GM12878 (cell line): Measurements from ENCODE around the gene ARHGAP26. TPM values are rescaled to one million over a fixed set of nuclear protein-coding genes. Genes with fewer than 3 reads are reported as not detected.

Source experiments
- BRCA1 ChIP-seq: IDR thresholded peaks from 2 replicates; pipeline ENCODE4 v1.6.1; 2011; ENCODE audit warnings: low read depth, low read length, improper control_type of control experiment
- CEBPB ChIP-seq, 2 experiments: fragments of 150-350 bp in 1 of 2; IDR thresholded peaks; 2 replicates each; pipeline ENCODE4 v1.6.1; 2012 to 2014; ENCODE audit warnings: low read depth in 2 of 2, low read length in 2 of 2, borderline replicate concordance in 1 of 2, inconsistent platforms in 1 of 2
- FOXK2 ChIP-seq: fragments of 450-650 bp; IDR thresholded peaks from 2 replicates; pipeline ENCODE4 v1.6.1; 2017; ENCODE audit warnings: mild to moderate bottlenecking, moderate library complexity
- IKZF1 ChIP-seq: fragments of 450-650 bp; conservative IDR thresholded peaks from 2 replicates; pipeline ENCODE4 v1.6.1; 2017; ENCODE audit warnings: antibody characterized with exemption, mild to moderate bottlenecking
- IRF4 ChIP-seq: IDR thresholded peaks from 2 replicates; pipeline ENCODE4 v1.6.1; 2011; ENCODE audit warnings: low read depth, low read length
- JUND ChIP-seq: IDR thresholded peaks from 2 replicates; pipeline ENCODE4 v1.6.1; 2012; ENCODE audit warnings: low read depth, mild to moderate bottlenecking, low read length, improper control_type of control experiment, moderate library complexity
- MXI1 ChIP-seq: fragments of 150-350 bp; IDR thresholded peaks from 2 replicates; pipeline ENCODE4 v1.6.1; 2011; ENCODE audit warnings: low read depth, mild to moderate bottlenecking, inconsistent platforms, low read length, improper control_type of control experiment
- RCOR1 ChIP-seq: conservative IDR thresholded peaks from 2 replicates; pipeline ENCODE4 v1.6.1; 2012; ENCODE audit warnings: low read depth, low read length, improper control_type of control experiment
- SIX5 ChIP-seq: IDR thresholded peaks from 2 replicates; pipeline ENCODE4 v1.6.1; 2011; ENCODE audit warnings: mild to moderate bottlenecking, low read depth, low read length, moderate library complexity; ENCODE audit not compliant: severe bottlenecking
- TCF12 ChIP-seq: IDR thresholded peaks from 2 replicates; pipeline ENCODE4 v1.6.1; 2011; ENCODE audit warnings: low read depth, mild to moderate bottlenecking, low read length
- YY1 ChIP-seq: IDR thresholded peaks from 2 replicates; pipeline ENCODE4 v1.6.1; 2011; ENCODE audit warnings: low read depth, mild to moderate bottlenecking, low read length
- polyA plus RNA-seq, 11 experiments: library from polyadenylated mRNA; depleted of rRNA in 4 of 11; unstranded in 6 of 11; stranded (reverse) in 5 of 11; fragments of >200 nt; fragmentation: Nextera tagmentation in 4 of 11; fragmentation: Illumina TruSeq in 1 of 11; extraction: Ambion mirVana in 4 of 11; extraction: Trizol in 1 of 11; gene quantifications; 1 replicate in 1 of 11; 2 replicates in 10 of 11; pipeline versions ENCODE4 v1.2.1 to v1.2.3, GENCODE V29; 2011 to 2016; ENCODE audit warnings: inconsistent platforms in 2 of 11, missing spikeins in 2 of 11, low read depth in 1 of 11
- total RNA-seq, 4 experiments: library from RNA; depleted of rRNA in 3 of 4; stranded (reverse); fragments of >200 nt in 3 of 4; fragmentation: Illumina TruSeq in 1 of 4; extraction: Trizol in 1 of 4; gene quantifications; 2 replicates each; pipeline versions ENCODE4 v1.2.1 to v1.2.3, GENCODE V29; 2013 to 2021
- TF ChIP-seq, protein P1 (sequence below): fragments of 450-650 bp; IDR thresholded peaks from 2 replicates; pipeline ENCODE4 v1.6.1; 2016; ENCODE audit warnings: mild to moderate bottlenecking, moderate library complexity, borderline replicate concordance
- TF ChIP-seq, protein P2 (sequence below): fragments of 150-350 bp; IDR thresholded peaks from 2 replicates; pipeline ENCODE4 v1.6.1; 2016; ENCODE audit warnings: low read depth, low read length

ARHGAP26 gene
- total and polyA plus RNA-seq, 10 of the 15 experiments (the other 5 are each of a cell fraction or from before 2014, with no cell fraction given): 9.4 to 41.5 (median 19.3) TPM

DNA sequence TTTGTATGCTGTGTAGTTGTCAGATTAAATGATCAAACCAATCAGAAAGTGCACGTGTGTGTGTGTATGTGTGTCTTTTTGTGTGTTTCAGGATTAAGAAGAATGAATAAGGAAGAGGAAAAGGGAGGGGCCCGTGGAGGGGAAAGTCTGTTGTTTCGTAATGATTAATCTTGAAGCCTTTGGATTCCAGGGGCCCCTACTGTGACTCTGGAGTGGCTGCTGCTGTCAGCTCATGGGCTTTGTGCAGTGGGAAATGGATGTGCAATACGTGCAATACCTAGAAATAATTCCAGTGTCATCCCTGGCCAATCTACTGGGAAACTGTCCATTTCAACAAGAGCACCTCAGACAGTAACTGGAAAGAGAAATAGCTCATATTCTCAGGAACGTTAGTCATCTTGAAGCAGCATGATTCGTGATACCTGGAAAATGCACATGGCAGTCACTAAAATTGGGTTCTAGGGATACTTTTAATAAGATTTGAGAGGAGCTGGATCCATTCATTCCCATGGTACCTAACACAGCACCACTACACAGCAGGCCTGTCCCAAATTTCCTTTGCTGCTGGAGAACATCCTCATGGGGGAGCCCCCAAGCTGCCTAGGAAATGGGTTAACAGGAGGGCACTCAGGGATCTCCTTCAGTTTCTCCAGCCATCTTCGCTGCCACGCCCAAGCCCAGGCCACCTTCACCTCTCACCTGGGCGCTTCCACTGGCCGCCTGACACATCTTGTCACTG, 447.1 kb downstream of the ARHGAP26 start (continued):
- TF ChIP-seq SIX5 (no peak), CEBPB (IDR thresholded peaks at IDR 0.05; ENCODE audit: borderline replicate concordance in 1 of 2, low read depth in 2 of 2, low read length in 2 of 2) (no peak), MXI1 (no peak), JUND (no peak), TCF12 (no peak), BRCA1 (no peak), IRF4 (peak; percentile 52; the same call in 1 of the 2 replicates), FOXK2 (no peak), RCOR1 (no peak), YY1 (0 out of 2 replicates have a peak, but pooled peaks have one; percentile 36), IKZF1 (peak; percentile 62)
- TF ChIP-seq, protein P1, sequence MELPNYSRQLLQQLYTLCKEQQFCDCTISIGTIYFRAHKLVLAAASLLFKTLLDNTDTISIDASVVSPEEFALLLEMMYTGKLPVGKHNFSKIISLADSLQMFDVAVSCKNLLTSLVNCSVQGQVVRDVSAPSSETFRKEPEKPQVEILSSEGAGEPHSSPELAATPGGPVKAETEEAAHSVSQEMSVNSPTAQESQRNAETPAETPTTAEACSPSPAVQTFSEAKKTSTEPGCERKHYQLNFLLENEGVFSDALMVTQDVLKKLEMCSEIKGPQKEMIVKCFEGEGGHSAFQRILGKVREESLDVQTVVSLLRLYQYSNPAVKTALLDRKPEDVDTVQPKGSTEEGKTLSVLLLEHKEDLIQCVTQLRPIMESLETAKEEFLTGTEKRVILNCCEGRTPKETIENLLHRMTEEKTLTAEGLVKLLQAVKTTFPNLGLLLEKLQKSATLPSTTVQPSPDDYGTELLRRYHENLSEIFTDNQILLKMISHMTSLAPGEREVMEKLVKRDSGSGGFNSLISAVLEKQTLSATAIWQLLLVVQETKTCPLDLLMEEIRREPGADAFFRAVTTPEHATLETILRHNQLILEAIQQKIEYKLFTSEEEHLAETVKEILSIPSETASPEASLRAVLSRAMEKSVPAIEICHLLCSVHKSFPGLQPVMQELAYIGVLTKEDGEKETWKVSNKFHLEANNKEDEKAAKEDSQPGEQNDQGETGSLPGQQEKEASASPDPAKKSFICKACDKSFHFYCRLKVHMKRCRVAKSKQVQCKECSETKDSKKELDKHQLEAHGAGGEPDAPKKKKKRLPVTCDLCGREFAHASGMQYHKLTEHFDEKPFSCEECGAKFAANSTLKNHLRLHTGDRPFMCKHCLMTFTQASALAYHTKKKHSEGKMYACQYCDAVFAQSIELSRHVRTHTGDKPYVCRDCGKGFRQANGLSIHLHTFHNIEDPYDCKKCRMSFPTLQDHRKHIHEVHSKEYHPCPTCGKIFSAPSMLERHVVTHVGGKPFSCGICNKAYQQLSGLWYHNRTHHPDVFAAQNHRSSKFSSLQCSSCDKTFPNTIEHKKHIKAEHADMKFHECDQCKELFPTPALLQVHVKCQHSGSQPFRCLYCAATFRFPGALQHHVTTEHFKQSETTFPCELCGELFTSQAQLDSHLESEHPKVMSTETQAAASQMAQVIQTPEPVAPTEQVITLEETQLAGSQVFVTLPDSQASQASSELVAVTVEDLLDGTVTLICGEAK: no peak
- TF ChIP-seq, protein P2, sequence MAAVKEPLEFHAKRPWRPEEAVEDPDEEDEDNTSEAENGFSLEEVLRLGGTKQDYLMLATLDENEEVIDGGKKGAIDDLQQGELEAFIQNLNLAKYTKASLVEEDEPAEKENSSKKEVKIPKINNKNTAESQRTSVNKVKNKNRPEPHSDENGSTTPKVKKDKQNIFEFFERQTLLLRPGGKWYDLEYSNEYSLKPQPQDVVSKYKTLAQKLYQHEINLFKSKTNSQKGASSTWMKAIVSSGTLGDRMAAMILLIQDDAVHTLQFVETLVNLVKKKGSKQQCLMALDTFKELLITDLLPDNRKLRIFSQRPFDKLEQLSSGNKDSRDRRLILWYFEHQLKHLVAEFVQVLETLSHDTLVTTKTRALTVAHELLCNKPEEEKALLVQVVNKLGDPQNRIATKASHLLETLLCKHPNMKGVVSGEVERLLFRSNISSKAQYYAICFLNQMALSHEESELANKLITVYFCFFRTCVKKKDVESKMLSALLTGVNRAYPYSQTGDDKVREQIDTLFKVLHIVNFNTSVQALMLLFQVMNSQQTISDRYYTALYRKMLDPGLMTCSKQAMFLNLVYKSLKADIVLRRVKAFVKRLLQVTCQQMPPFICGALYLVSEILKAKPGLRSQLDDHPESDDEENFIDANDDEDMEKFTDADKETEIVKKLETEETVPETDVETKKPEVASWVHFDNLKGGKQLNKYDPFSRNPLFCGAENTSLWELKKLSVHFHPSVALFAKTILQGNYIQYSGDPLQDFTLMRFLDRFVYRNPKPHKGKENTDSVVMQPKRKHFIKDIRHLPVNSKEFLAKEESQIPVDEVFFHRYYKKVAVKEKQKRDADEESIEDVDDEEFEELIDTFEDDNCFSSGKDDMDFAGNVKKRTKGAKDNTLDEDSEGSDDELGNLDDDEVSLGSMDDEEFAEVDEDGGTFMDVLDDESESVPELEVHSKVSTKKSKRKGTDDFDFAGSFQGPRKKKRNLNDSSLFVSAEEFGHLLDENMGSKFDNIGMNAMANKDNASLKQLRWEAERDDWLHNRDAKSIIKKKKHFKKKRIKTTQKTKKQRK: no peak
